OCI-LY7 (cell line): ENCODE results near the gene CRYM. TPM values are rescaled to one million over a fixed set of nuclear protein-coding genes. Genes with fewer than 3 reads are reported as not detected.
"Not testable (repeated sequence)": the region's sequence is repeated elsewhere in the genome, so short reads cannot be mapped to it uniquely, and the experiment has no call there.

Experiments used
- BruUV-seq: library from RNA; stranded (reverse); fragments of 400-500 nt; replicated peaks from 2 replicates; lab custom pipeline; 2021; lab: Mats Ljungman, UMichigan
- CTCF ChIA-PET: fragments of 300-600 bp; sonication (Branson Sonifier 250); formaldehyde crosslinking; loops from one replicate; lab custom pipeline; 2022; ENCODE audit warnings: antibody characterized with exemption; ENCODE audit not compliant: unreplicated experiment; lab: Charles Lee
- POLR2A ChIA-PET: fragments of 300-600 bp; sonication (Branson Sonifier 250); formaldehyde crosslinking; loops from one replicate; lab custom pipeline; 2022; ENCODE audit warnings: antibody characterized with exemption; lab: Charles Lee
- DNase-seq: peaks from one replicate; pipeline ENCODE4 v3.0.0-alpha.2; 2015; ENCODE audit warnings: low spot score
- H2AFZ ChIP-seq: fragments of 200-600 bp; sonication (generic), shearing (Covaris generic); 2 replicates; pipeline ENCODE4 v1.6.1; 2014; ENCODE audit warnings: mild to moderate bottlenecking, antibody characterized with exemption, low read length, moderate library complexity
- H3K27ac ChIP-seq: fragments of 200-600 bp; sonication (generic); 2 replicates; pipeline ENCODE4 v1.5.1; 2014; ENCODE audit warnings: mixed run types, low read depth, mild to moderate bottlenecking, moderate library complexity, low read length, inconsistent platforms; ENCODE audit not compliant: poor library complexity, severe bottlenecking
- H3K36me3 ChIP-seq: fragments of 200-600 bp; sonication (generic); 2 replicates; pipeline ENCODE4 v1.6.1; 2014; ENCODE audit warnings: mild to moderate bottlenecking, antibody characterized with exemption, low read length, moderate library complexity, mixed read lengths; ENCODE audit not compliant: insufficient read depth
- H3K4me1 ChIP-seq: fragments of 200-600 bp; sonication (generic); 2 replicates; pipeline ENCODE4 v1.5.1; 2014; ENCODE audit warnings: mild to moderate bottlenecking, low read length; ENCODE audit not compliant: insufficient read depth, poor library complexity, severe bottlenecking
- H3K4me2 ChIP-seq: fragments of 200-600 bp; sonication (generic); 2 replicates; pipeline ENCODE4 v1.6.1; 2014; ENCODE audit warnings: mild to moderate bottlenecking, low read length
- H3K4me3 ChIP-seq: fragments of 200-600 bp; sonication (generic); 2 replicates; pipeline ENCODE4 v1.5.1; 2014; ENCODE audit warnings: mild to moderate bottlenecking, low read depth, low read length; ENCODE audit not compliant: poor library complexity, severe bottlenecking
- H3K79me2 ChIP-seq: fragments of 200-600 bp; sonication (generic); 2 replicates; pipeline ENCODE4 v1.6.1; 2016; ENCODE audit warnings: low read depth, mild to moderate bottlenecking, low read length, moderate library complexity, mixed read lengths; ENCODE audit not compliant: insufficient read depth
- H3K9me2 ChIP-seq: fragments of 200-600 bp; sonication (generic); 2 replicates; pipeline ENCODE4 v1.6.1; 2016; ENCODE audit warnings: mild to moderate bottlenecking, low read length, mixed read lengths; ENCODE audit not compliant: insufficient read depth
- H3K9me3 ChIP-seq: fragments of 200-600 bp; sonication (generic); 2 replicates; pipeline ENCODE4 v1.6.1; 2014; ENCODE audit warnings: mild to moderate bottlenecking, mixed run types, low read length, mixed read lengths
- H4K20me1 ChIP-seq: fragments of 200-600 bp; sonication (generic); 2 replicates; pipeline ENCODE4 v1.6.1; 2014; ENCODE audit warnings: mild to moderate bottlenecking, antibody characterized with exemption, low read length, moderate library complexity, mixed read lengths; ENCODE audit not compliant: insufficient read depth
- CTCF ChIP-seq: fragments of 200-600 bp; sonication (generic); conservative IDR thresholded peaks from 2 replicates; pipeline ENCODE4 v1.5.1; 2014; ENCODE audit warnings: mild to moderate bottlenecking, antibody characterized with exemption, low read length, moderate library complexity, mixed read lengths
- EZH2phosphoT487 ChIP-seq: fragments of 200-600 bp; sonication (generic); IDR thresholded peaks from 2 replicates; pipeline ENCODE4 v1.6.1; 2018; ENCODE audit warnings: low read depth, borderline replicate concordance, mild to moderate bottlenecking, mixed run types, antibody characterized with exemption, low read length, moderate library complexity, mixed read lengths
- intact Hi-C: fragments of 100-400 bp; cut with micrococcal nuclease; formaldehyde crosslinking; loops from one replicate; pipeline ENCODE4 v1.10.0; 2022; ENCODE audit not compliant: unreplicated experiment
- total RNA-seq, 2 experiments: library from RNA; depleted of rRNA in 1 of 2; stranded (reverse); fragments of >200 nt in 1 of 2; shearing (Covaris generic) in 1 of 2; gene quantifications; 2 replicates each; pipeline ENCODE4 v1.2.3, GENCODE V29; 2014 to 2022

CRYM gene
- total RNA-seq, 2 experiments from 2014 or later, result 0.23 to 0.28 TPM

GRCh38 chr16:21300309-21301167 is 22.4 kb upstream of the CRYM start:
- DNase-seq, result peak; percentile 87

GRCh38 chr16:21289789-21290188 is 11.7 kb upstream of the CRYM start:
- H3K36me3 ChIP-seq, intact Hi-C loops, H3K4me3 ChIP-seq, H3K4me2 ChIP-seq, H3K79me2 ChIP-seq, BruUV-seq, H3K9me2 ChIP-seq, H2AFZ ChIP-seq, H3K27ac ChIP-seq, DNase-seq, CTCF ChIA-PET, H4K20me1 ChIP-seq, H3K4me1 ChIP-seq, POLR2A ChIA-PET: not testable (repeated sequence)
- peaks cover 14% of the 10 kb centered on the region; the same call in 1 of the 2 replicates for H3K9me3 ChIP-seq

More at GRCh38 chr16:21300309-21301167, 22.4 kb upstream of the CRYM start:
- no peaks in the 10 kb centered on the region for H4K20me1 ChIP-seq
- no peaks in the 10 kb centered on the region for H3K36me3 ChIP-seq
- intact Hi-C loops, result loop anchor here (1.0 to 10.0 kb wide), 5 partner anchors 56 to 254 kb away; no protein-coding TSS in a partner anchor
- ChIA-PET POLR2A (interaction anchor here (0.7 to 1.5 kb wide), 10 partner anchors 15 to 1398 kb away, joined by 3 to 8 read pairs (median 5); partner anchors contain the start of gene LDAF1), CTCF (interaction anchor here (0.7 to 1.1 kb wide), 2 partner anchors 112 to 141 kb away, joined by 4 to 5 read pairs; no protein-coding TSS in a partner anchor)
- no TSS peak for BruUV-seq
- H3K27ac ChIP-seq, result peak overlapping the region; percentile 69
- H3K9me3 ChIP-seq, result no peaks in the 10 kb centered on the region
- H3K4me2 ChIP-seq, result peak overlapping the region; percentile 83
- TF ChIP-seq CTCF (peak; percentile 91), EZH2phosphoT487 (no peak)
- peak overlapping the region; percentile 95 for H2AFZ ChIP-seq
- peak overlapping the region; percentile 81 for H3K4me3 ChIP-seq
- H3K79me2 ChIP-seq, result peaks cover 21% of the 10 kb centered on the region; the same call in 1 of the 2 replicates
- peaks cover 25% of the 10 kb centered on the region for H3K4me1 ChIP-seq
- no peaks in the 10 kb centered on the region for H3K9me2 ChIP-seq

- Histone ChIP-seq H3K4me2 (no peak overlapping the region), H3K9me3 (peaks cover 22% of the 10 kb centered on the region; the same call in 1 of the 2 replicates), H3K79me2 (no peaks in the 10 kb centered on the region), H3K36me3 (no peaks in the 10 kb centered on the region), H3K9me2 (no peaks in the 10 kb centered on the region), H3K4me1 (no peaks in the 10 kb centered on the region), H3K4me3 (no peak overlapping the region), H4K20me1 (no peaks in the 10 kb centered on the region), H2AFZ (no peak overlapping the region), H3K27ac (no peak overlapping the region)
- TF ChIP-seq EZH2phosphoT487 (no peak), CTCF (no peak)
- ChIA-PET POLR2A (interaction anchor here (0.6 to 1.1 kb wide), 2 partner anchors 15 to 18 kb away, joined by 3 to 5 read pairs; no protein-coding TSS in a partner anchor), CTCF (no interaction called here)
- intact Hi-C loops, result no loop called here
- no TSS peak for BruUV-seq
- no peak for DNase-seq
Measured at GRCh38 chr16:21285314-21285713, 7.2 kb upstream of the CRYM start.
